Astrocyte (in vitro differentiated cells and primary cell): ENCODE measurements around the gene TUB.

Source experiments
- EZH2 ChIP-seq: IDR thresholded peaks from 2 replicates; pipeline ENCODE4 v1.6.1; 2012; ENCODE audit warnings: mild to moderate bottlenecking, low read length, inconsistent platforms; ENCODE audit not compliant: insufficient read depth
- TF ChIP-seq, protein P1 (sequence below): IDR thresholded peaks from 2 replicates; pipeline ENCODE4 v1.5.1; 2011; ENCODE audit warnings: low read depth, mild to moderate bottlenecking, inconsistent platforms, low read length, moderate library complexity; ENCODE audit not compliant: insufficient read depth

DNA sequence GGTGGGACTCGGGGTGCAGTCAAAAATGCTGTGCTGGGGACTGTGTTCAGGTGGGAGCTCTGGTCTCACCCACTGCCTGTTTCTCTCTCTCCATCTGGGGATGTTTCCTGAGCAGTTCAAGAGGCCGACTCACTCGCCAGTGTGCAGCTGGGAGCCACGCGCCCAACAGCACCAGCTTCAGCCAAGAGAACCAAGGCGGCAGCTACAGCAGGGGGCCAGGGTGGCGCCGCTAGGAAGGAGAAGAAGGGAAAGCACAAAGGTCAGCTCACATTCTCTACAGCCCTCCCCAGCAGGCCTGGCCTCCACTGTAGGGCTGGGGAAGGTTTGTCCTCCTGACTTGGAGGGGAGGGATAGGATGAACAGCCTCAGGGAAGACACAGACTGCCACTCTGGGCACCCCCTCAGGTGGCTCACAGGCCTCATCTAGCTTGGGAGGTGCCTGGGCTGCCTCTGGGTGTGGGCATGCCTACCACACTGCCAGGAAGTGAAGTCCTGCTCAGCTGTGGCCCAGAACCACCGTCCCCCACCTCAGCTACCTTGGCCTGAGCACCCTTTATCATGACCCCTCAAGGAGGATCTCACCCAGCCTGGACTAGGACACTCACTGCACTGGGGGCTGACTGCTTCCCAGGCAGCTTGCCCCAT lies 13.0 kb downstream of the TUB start:
- TF ChIP-seq EZH2, result no peak
- TF ChIP-seq, protein P1, sequence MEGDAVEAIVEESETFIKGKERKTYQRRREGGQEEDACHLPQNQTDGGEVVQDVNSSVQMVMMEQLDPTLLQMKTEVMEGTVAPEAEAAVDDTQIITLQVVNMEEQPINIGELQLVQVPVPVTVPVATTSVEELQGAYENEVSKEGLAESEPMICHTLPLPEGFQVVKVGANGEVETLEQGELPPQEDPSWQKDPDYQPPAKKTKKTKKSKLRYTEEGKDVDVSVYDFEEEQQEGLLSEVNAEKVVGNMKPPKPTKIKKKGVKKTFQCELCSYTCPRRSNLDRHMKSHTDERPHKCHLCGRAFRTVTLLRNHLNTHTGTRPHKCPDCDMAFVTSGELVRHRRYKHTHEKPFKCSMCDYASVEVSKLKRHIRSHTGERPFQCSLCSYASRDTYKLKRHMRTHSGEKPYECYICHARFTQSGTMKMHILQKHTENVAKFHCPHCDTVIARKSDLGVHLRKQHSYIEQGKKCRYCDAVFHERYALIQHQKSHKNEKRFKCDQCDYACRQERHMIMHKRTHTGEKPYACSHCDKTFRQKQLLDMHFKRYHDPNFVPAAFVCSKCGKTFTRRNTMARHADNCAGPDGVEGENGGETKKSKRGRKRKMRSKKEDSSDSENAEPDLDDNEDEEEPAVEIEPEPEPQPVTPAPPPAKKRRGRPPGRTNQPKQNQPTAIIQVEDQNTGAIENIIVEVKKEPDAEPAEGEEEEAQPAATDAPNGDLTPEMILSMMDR, result no peak
